CD4-positive, alpha-beta T cell treated with Interleukin-12 subunit alpha and Interleukin-12 subunit beta, for 1 hour (primary cell): ENCODE measurements around the gene KCNA10.
A peak's percentile ranks its signal among the peaks of the same experiment; 100 is the strongest.

Experiments used
- DNase-seq: peaks from one replicate; pipeline ENCODE4 v3.0.0-alpha.2; 2020

KCNA10 gene

DNA sequence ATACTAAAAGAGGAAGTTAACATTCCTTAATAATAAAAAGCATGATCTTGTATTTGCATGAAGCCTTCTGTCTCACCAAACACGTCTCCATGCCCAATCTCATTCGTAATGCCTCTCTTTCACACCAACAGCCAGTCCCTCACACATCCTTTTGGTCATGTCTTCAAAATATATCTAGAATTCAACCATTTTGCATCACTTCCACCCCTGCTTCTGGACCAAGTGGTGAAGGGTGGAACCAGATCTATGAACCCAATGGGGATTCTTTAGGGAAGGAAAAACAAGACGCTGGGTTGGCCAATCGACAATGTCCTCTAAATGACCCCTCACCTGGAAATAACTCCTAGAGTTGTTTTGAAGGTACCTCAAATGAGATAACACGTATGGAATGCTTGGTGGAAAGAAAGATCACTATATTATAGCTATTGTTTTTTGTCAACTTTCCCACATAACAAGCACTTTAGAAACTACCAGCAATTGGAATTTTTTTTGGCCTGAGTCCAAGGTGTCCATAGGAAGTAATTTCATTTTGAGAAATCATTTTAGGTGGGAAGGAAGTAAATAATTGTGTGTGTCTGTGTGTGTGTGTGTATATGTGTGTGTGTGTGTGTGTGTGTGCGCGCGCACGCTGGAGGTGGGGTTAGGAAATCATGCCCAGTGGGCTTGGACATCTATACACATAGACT lies at the start of gene KCNA10:
Gene KCNA10 (minus strand): TSS at position 51 of the 686 bp plus-strand sequence. CDS start 388 bp downstream, outside the sequence.
- no peak for DNase-seq

DNA sequence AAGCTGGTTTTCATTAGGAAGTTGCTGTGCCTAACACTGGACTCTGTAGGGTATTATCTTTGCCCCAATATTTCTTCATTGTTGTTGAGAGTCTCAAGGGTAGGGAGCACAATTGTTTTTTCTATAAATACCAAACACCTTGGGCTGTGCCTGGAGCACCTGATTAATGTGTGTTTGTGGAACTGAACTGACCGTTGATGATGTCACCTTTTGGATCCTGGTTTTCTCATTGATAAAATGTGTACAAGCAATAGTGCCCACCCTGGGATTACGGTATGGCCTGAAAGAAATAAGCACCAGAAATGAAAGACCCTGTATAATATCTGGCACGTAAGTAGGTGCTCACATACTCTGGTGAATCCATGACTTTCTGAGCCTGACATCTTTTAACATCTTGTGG lies 47.9 kb upstream of the KCNA10 start:
- no peak for DNase-seq

DNA sequence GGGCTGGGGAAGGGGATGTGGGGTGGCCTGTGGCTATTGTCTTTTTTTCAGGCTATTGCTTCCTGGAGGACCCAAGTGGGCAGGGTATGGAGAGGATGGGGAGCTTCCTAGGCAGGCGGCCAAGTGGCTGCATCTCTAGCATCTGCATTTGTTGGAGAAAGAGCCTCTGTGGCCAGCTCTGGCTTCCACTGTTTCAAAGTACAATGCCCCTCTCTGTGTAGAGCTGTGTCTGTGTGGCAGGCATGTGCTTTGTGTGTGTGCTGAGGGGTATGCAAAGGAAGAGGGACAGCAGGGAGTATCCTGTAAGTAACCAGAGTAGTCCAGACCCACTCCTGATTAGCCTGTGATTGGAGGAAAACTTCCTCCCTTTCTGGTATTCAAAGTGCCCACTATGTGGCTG lies 46.6 kb upstream of the KCNA10 start:
- no peak for DNase-seq

DNA sequence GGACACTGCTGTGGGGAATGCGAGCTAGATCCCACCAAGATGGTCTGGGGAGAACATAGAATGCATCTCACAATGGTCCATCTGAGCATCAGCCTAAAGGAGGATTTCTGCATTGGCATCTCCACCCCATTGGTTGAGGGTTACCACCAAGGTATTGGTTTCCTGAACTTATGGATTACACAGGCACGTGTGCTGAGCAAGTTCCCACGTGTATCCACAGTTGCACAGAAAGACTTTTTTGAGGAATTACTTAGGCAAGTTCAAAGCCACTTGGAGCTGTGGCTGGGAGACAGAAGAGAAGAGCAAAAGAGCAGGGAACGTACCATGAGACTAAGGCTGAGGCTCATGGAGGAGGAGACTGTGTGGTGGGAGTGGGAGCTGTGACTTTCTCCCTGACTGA lies 44.1 kb upstream of the KCNA10 start:
- no peak for DNase-seq

GRCh38 chr1:110561596-110561995 lies 42.6 kb upstream of the KCNA10 start:
- DNase-seq = no peak

- no peak for DNase-seq
These were observed 40.2 kb upstream of the KCNA10 start for GRCh38 chr1:110559157-110559556.

DNA sequence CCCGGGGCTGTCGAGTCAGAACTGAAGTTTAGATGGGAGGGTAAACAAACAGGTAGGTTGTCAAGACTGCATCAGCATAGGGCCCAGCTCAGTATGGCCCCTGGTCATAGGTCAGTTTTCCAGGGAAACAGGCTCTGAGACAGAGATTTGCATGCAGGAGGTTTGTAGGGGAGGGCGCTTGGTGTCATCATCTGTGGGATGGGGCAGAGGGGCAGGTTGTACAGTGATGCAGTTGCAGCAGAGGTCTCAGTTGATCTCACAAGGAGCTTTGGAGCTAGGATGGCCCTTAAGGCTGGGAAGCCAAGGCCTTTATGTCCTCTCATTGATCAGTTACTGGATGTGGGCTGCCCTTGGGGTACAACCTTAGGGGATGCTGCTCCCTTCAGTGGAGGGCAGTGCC lies 38.5 kb upstream of the KCNA10 start:
- no peak for DNase-seq

- DNase-seq = no peak
These were observed 37.5 kb upstream of the KCNA10 start for GRCh38 chr1:110556471-110556807.

DNA sequence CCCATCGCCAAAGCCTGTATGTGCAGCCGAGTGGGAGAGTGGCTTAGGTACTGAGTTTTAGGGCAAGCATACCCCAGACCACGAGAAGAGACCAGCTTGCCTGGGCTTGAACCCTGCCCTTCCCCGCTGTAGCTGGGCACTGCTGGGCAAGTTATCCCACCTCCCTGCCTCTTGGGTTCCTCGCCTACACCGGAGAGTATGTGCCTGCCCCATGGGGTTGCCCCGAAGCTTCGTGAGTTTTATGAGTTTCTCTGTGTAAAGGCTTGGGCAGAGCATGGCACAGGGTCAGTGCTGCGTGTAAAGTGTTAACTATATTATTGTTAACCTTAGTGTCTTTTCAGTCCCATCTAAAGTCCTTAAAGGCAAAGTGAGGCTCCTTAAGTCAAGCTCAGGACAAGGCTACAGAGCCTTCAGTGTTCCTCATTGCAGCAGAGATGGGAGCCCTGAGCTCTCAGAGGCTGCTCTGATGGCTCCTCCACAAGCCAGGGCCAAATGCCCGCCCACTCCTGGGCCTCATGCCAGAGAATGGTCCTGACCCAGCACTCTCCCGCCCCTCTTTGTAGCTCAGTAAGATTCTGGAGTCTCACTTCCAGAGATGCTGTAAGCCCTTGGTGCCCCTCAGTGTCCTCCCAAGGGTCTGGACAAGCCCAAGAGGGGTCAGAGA lies 37.0 kb upstream of the KCNA10 start:
- no peak for DNase-seq

DNA sequence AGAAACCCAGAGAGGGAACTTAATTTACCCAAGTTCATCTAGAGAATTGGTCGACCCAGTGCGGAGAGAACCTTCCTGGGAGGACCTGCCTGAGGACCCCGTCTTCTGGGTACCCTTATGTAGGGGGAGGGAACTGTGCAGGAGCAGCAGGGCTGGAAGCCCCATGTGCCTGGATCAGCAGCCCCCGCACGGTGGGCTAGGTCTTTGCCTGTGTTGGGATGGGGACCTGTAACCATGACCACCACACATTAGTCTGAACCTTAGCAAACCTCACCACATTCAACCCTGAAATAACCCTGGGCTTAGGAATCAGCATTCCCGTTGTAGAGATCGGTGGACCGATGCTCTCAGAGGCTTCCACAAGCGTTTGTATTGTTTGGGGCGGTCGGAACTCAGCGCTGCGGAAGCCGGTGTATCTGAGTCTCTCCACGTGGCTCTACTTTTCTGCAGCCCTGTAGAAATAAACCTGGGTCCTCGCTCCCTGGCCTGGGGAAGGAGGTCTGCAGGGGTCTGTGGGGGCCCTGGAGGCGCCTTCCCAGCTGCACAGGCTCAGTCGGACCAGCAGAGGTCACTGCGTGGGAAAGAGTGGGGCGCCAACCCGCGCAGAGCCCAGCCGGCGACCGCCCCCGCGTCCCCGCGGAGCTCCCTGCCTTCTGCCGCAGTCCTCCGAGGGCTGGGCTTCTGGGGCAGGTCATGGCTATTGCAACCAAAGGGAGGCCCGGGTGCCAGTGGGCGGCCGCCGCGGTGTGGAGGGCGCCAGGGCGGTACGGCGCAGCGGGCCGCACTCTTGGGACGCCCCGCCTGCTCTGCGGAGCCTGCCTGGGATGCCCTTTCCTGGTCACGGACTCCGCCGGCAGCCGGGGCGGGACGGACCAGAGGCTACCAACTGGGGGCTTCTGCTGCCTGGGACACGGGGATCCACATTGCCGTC lies 36.2 kb upstream of the KCNA10 start:
- DNase-seq = peak; percentile 59

- no peak for DNase-seq
These were observed 32.4 kb upstream of the KCNA10 start for GRCh38 chr1:110551278-110551809.

DNA sequence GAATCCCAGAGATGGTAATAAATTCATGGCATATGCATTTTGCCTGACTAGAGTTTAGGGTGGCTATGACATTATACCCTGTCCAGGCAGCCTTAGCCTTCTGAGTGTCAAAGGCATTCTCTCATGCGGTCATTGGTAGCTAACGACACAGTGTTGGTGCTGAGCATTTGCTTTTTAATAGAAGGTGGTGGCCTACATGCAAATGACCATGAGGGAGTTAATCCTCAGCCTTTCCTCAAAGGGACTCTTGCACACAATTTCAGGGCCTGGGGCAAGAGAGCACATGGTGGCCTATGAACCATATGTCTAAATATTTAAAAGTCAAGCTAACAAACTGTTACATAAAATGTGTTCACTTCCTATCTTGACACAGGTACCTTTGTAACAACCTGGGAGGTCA lies 30.9 kb upstream of the KCNA10 start:
- DNase-seq = no peak

GRCh38 chr1:110548381-110548780 lies 29.4 kb upstream of the KCNA10 start:
- DNase-seq = no peak

- DNase-seq = no peak
These were observed 28.0 kb upstream of the KCNA10 start for GRCh38 chr1:110547017-110547416.

GRCh38 chr1:110545492-110545891 lies 26.5 kb upstream of the KCNA10 start:
- DNase-seq = no peak

DNA sequence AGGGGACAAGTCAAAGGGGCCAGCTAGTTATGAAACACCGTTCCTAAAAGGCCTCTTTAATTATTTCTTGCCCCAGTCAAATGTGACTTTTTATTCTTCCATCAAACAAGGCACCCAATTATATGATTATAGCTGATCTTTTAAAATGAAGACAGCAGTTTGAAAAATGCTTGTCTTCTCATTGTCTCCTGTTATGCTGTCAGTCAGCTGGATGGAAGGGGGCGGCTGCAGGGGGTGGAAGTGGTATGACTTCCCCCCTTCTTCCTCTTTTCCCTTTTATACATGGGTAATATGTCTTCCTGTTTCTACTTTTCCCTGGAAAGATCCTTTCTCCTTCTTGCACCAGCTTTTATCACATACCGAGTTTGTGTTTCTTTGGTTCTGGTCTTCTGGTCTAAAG lies 25.8 kb upstream of the KCNA10 start:
- no peak for DNase-seq

- DNase-seq = no peak
These were observed 23.8 kb upstream of the KCNA10 start for GRCh38 chr1:110542725-110543124.

- no peak for DNase-seq
These were observed 23.0 kb upstream of the KCNA10 start for GRCh38 chr1:110541906-110542395.

DNA sequence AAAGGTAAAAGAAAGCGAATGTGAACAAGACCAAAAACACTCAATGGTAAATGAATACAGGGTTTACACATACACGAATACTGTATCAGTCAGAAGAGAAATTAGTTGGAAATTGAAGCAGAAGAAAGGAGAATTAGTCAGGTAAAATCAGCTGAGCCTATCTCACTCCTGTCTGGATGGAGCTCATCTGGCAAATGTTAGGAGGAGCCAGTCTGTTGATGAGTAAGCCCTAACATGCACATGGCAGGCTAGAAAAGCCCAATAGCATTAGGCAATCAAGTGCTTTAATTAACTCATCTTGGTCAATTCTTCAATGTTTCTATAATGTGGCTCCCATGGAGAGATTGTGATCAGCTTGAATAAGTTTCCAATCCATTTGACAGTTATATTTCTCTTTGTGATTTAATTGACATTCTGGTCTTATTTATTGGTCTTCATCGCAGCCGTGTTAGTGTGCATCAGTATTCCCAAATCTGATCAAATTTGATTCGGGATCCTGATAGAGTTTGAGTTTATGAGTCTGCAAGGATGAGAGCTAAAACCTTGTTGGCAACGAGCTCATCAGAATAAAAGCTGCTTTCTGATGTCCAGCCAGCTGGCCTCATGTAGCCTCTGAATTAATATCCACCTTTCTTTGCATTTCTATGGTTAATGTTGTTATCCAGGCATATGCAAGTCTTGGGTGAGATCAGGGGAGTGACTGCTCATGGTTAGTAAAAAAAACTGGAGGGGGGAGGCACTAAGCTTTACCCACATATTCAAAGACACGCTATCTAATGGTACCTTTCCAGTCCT lies 22.1 kb upstream of the KCNA10 start:
- no peak for DNase-seq

- no peak for DNase-seq
These were observed 19.9 kb upstream of the KCNA10 start for GRCh38 chr1:110538921-110539320.

DNA sequence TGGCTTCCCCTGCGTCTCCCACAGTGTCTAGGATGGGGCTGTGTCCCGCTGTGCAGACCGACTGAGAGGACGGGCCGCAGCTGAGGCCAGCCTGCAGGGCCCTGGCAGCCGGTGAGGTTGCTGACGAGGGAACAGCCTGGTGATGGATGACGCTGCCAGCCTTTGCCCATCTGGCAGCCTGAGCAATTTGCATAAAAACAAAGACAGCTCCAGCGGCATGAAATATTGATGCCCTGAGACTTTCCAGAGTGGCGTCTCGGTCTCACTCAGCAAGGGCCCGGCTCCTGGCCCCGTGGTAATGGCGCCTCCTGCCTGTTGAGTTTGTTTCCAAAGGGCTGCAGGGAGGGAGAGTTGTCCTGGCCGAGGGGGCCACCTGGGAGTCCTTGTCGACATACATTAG lies 19.1 kb upstream of the KCNA10 start:
- no peak for DNase-seq

GRCh38 chr1:110535985-110536384 lies 17.0 kb upstream of the KCNA10 start:
- no peak for DNase-seq

DNA sequence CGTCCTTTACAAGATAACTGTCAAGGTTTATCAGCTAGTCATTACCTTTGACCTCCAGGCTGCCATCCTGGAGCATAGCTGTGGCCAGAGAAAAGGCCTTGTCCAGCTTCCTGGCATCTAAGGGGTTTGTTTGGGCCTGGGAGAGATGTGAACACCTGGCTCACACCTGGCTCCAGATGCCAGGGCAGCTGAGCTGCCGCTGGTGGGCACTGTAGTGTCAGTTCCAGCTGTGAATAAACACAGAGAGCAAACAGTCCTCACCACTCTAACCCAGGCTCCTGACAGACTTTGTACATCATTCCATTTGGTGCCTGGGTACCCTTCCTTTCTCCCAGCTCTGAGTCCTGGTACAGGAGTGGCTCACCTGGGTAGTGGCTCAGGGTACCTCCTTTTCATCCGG lies 14.3 kb upstream of the KCNA10 start:
- no peak for DNase-seq
